Left kidney (tissue), 8 donors: ENCODE data around the gene SHISA7. TPM values are rescaled to one million over a fixed set of nuclear protein-coding genes. Genes with fewer than 3 reads are reported as not detected.

Source experiments
- DNase-seq: peaks from one replicate; pipeline ENCODE4 v3.0.0-alpha.2; 2013
- long read RNA-seq, 8 donors: transcript quantifications; one replicate each; lab custom pipeline, GENCODE V29; 2026
- polyA plus RNA-seq: library from polyadenylated mRNA; unstranded; fragments of 120-200 nt; gene quantifications from one replicate; pipeline ENCODE4 v1.2.1, GENCODE V29; 2013; ENCODE audit not compliant: insufficient read length

The SHISA7 gene
- polyA plus RNA-seq, result 0.20 TPM
- long read RNA-seq, donor 1, result 0 reads
- long read RNA-seq, donor 2, result 0 reads
- long read RNA-seq, donor 3, result 0 reads
- long read RNA-seq, donor 4, result 0 reads
- long read RNA-seq, donor 5, result 0 reads
- long read RNA-seq, donor 6, result 0 reads
- long read RNA-seq, donor 7, result 0 reads
- long read RNA-seq, donor 8, result 0 reads

- DNase-seq, result no peak
These were observed at the start of gene SHISA7 for GRCh38 chr19:55443045-55443823. TSS of gene SHISA7 (minus strand) at chr19:55443300. CDS start at chr19:55442863, 437 bp downstream.

DNA sequence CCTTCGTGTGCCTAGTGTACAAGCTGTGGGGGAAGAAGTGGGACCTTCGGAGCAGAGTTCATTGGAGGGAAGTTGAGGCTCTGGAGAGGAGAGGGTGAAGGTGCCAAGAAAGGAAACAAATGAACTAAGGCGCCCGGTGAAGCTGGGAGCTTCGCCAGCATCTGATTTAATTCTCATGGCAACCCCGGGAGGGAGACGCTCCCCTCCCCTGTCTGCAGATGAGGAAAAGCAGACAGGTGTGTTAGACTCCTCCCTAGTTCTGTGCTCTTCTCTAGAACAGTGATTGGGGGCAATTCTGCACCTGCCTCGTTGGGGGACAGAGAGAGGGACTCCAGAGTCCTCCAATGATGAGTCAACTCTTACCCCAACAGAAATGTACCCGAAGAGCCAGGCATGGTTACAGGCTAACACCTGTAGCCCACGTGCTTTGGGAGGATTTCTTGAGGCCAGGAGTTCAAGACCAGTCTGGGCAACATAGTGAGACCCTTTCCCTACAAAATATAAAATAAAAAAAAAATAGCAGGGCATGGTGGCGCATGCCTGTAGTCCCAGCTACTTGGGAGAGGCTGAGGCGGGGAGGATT, 49.4 kb upstream of the SHISA7 start:
- no peak for DNase-seq

DNA sequence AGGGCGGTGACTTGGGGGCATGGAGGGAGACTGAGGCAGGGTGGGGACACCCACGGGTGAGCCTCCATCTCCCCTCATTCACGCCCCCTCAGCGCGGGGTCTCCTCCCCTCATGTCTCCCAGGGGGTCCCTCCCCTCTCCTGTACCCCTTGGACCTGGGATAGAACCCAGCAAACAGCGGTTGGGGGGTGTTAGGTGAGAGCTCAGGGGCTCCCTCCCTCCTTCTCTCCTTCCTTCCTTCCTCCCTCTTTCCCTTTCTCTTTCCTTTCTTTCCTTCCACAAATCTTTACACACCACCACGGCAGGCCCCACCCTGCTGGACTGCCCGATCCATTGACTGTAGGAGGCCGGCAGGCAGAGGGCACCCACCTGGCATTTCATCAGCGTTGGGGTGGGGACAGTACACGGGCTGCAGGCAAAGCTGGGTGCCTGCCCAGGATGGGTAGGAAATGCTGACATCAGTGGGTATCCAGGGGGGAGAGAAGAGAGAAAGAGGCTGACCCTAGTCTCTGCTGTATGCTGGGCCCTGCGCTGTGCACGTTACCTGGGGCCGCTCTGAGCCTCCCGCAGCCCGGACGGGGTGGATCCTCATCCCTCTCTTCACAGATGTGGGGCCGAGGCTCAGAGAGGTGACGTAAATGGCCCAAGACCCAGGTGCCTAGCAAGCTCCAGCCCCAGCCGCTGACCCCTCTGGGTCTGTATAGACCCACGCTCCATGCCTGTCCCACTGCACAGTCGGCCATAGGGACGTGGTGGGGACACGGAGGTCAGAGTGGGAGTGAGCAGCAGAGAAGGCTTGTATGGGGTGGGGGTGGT, 48.7 kb upstream of the SHISA7 start:
- no peak for DNase-seq

DNA sequence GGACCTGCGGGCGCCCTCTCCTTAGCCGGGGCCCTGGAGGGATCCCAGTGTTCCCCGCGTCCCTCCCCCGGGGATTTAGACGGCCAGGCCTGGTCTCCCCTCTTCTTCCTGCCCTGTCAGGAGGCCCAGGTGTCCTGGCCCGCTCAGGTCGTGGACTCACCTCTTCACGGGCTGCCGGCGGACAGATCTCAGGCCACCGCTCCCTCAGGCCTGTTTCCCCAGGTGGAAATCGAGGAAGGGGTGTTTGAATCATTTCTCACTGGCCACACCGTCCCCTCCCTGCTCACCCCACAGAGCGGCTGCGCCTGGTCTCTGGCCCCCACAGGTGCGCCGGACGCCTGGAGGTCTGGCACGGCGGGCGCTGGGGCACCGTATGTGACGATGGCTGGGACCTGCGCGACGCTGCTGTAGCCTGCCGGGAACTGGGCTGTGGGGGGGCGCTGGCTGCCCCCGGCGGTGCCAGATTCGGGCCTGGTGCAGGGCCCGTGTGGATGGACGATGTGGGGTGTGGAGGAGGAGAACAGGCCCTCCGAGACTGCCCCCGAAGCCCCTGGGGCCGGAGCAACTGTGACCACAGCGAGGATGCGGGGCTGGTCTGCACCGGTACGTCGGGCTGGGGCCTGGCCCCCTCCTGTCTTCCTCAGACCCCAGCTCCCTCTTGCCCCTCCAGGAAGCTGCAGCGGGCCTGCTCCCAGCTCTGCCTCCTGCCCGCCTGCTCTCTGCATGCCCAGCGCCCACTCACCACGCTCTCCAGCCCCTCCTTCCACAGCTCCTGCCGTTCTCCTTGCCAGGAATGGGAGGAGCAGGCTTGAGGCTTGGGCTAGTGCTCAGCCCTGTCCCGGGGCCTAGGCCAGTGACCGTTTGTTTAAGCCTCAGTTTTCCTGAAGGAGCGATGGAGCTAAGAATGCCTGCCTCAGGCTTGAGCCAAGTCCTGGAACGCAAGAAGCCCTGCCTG, 47.7 kb upstream of the SHISA7 start:
- no peak for DNase-seq

- DNase-seq, result no peak
These were observed 46.8 kb upstream of the SHISA7 start for GRCh38 chr19:55489711-55490477.

DNA sequence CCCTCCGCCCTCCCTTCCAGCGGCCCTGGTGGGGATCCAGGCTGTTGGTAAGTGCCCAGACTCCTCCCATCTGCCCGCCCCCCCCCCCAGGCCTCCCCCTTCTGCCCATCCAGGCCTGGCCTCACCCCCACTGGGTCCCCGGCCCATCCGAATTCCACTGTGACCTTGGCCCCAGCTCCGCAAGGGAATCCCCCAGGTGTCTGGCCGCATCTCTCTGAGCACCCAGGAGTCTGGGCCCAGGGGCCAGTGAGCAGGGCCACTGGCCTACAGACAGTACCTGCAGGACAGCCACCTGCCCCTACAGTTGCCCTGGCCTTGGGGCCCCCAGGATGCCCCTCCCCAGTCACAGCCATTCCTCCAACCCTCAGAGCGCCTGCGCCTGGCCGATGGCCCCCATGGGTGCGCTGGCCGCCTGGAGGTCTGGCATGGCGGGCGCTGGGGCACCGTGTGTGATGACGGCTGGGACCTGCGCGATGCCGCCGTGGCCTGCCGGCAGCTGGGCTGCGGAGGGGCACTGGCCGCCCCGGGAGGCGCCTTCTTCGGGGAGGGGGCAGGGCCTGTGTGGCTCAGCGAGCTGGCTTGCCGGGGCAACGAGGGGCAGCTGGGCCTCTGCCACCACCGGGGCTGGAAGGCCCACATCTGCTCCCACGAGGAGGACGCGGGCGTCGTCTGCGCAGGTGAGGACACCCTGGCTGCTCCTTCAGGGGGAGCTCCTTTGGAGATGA, 46.0 kb upstream of the SHISA7 start:
- DNase-seq, result no peak

GRCh38 chr19:55487924-55488687, 45.0 kb upstream of the SHISA7 start, which contains the start of gene SSC5D:
TSS of gene SSC5D (plus strand) at chr19:55488436. CDS start at chr19:55488590, 154 bp downstream.
- DNase-seq, result no peak

- DNase-seq, result no peak
These were observed 44.1 kb upstream of the SHISA7 start for GRCh38 chr19:55486971-55487923.

- DNase-seq, result no peak
These were observed 43.2 kb upstream of the SHISA7 start for GRCh38 chr19:55486043-55486970.

- DNase-seq, result no peak
These were observed 42.4 kb upstream of the SHISA7 start for GRCh38 chr19:55485439-55486011.

DNA sequence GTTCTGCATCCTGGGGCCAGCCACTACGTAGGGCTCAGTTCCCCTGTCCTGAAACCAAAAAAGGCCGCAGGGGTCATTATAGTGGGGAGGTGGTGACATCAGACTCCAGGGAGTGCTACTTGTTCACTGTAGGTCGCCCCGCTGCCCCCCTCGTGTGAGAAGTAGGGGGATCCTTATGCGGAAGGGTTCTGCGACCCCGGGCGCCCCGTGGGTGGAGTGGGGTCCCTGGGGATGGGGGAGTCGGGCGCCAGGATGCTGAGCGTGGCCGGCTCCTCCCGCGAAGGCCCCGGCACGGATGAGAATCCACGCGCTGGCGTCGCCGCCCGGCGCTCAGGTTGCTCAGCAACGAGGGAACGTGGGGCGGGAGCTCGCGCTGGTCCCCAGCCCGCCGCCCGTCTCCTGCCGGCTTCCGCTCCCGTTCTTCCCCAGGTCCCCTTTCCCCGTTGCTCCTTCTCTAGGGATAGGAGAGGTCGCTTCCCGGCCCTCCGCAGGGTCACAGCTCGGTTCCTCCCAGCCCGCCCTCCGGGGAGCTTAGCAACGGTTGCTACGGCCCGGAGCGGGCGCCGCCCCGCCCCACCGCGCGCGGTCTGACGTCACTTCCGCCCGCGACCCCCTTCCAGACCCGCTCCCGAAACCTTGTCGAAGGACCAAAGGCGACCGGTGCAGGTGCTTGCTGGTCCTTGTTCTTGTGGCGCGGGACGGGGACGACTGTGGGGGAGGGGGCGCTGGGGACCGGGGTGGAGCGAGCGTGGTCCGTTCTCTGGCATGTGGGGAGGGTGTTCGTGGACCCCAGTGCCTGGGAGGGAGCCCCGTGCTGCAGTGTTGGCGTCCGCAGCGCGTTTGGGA, 41.7 kb upstream of the SHISA7 start, which contains the start of gene NAT14:
NAT14 (plus strand) TSS at position 596 of the 846 bp plus-strand sequence. CDS start 521 bp downstream, outside the sequence.
- DNase-seq, result no peak

DNA sequence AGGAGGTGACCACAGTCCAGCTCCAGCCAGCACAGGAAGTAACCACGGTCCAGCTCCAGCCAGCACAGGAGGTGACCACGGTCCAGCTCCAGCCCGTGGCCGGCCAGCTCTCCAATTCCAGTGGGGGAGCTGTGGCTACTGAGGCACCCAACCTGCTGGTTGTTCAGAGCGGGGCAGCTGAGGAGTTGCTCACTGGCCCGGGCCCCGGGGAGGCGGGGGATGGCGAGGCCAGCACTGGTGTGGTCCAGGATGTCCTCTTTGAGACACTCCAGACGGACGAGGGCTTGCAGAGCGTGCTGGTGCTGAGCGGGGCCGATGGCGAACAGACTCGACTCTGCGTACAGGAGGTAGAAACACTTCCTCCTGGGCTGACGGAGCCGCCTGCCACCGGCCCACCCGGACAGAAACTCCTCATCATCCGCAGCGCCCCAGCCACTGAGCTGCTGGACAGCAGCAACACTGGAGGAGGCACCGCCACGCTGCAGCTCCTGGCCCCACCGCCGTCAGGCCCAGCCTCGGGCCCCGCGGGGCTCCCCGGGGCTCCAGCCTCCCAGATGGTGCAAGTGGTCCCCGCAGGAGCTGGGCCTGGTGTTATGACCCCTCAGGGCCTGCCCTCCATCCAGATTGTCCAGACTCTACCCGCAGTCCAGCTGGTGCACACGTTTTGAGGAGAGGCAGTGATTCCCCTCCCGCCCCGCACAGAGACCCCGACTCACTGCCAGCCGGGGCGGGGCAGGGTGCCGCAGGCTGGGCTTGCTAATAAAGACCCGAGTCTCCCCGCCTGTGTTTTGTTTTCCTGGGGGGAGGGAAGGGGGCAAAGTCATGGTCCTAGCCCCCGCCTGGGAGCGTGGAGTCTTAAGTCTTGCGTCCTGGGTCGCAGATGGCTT, 40.8 kb upstream of the SHISA7 start:
- no peak for DNase-seq

DNA sequence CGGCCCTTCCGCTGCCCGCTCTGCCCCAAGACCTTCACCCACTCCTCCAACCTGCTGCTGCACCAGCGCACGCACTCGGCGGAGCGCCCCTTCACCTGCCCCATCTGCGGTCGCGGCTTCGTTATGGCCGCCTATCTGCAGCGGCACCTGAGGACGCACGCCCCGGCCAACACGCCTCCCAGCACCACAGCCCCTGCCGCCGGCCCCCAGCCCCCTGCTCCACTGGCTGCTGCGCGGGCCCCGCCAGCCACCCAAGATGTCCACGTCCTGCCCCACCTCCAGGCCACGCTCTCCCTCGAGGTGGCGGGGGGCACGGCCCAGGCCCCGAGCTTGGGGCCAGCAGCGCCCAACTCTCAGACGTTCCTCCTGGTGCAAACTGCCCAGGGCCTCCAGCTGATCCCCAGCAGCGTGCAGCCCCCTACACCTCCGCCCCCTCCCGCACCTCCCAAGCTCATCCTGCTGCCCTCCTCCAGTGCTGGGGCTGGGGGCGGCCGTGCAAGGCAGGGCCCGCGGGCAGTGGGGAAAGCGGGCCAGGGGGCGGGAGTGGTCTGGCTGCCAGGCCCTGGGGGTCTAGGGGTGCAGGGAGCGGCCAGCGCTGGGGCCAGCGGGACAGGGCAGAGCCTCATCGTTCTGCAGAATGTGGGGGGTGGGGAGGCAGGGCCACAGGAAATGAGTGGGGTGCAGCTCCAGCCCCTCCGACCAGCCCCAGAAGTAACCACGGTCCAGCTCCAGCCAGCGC, 40.0 kb upstream of the SHISA7 start:
- no peak for DNase-seq
